GM23248 (cell line): ENCODE data around the gene BLTP2. TPM values are rescaled to one million over a fixed set of nuclear protein-coding genes. Genes with fewer than 3 reads are reported as not detected.

ENCODE experiments used
- DNase-seq: peaks from one replicate; pipeline ENCODE4 v3.0.0-alpha.2; 2015
- H2AFZ ChIP-seq: fragments of 200-600 bp; sonication (generic); 2 replicates; pipeline ENCODE4 v1.6.1; 2016; ENCODE audit warnings: antibody characterized with exemption
- H3F3A ChIP-seq: fragments of 200-600 bp; sonication (generic); 2 replicates; pipeline ENCODE4 v1.6.1; 2016; ENCODE audit warnings: mild to moderate bottlenecking, antibody characterized with exemption, mixed run types; ENCODE audit not compliant: insufficient read depth
- H3K27ac ChIP-seq: fragments of 200-600 bp; sonication (generic); 2 replicates; pipeline ENCODE4 v1.5.1; 2016; ENCODE audit warnings: mild to moderate bottlenecking
- H3K27me3 ChIP-seq: fragments of 200-600 bp; sonication (generic); replicated peaks from 2 replicates; pipeline ENCODE4 v1.6.1; 2016; ENCODE audit warnings: mild to moderate bottlenecking; ENCODE audit not compliant: insufficient read depth
- H3K36me3 ChIP-seq: fragments of 200-600 bp; sonication (generic); 2 replicates; pipeline ENCODE4 v1.6.1; 2016; ENCODE audit warnings: low read depth, mild to moderate bottlenecking
- H3K4me1 ChIP-seq: fragments of 200-600 bp; sonication (generic); 2 replicates; pipeline ENCODE4 v1.6.1; 2016; ENCODE audit warnings: mild to moderate bottlenecking; ENCODE audit not compliant: insufficient read depth
- H3K4me2 ChIP-seq: fragments of 200-600 bp; sonication (generic); one replicate; pipeline ENCODE4 v1.6.1; 2016; ENCODE audit warnings: mild to moderate bottlenecking; ENCODE audit not compliant: unreplicated experiment
- H3K4me3 ChIP-seq: fragments of 200-600 bp; sonication (generic); 2 replicates; pipeline ENCODE4 v1.5.1; 2016; ENCODE audit warnings: mild to moderate bottlenecking
- H3K79me2 ChIP-seq: fragments of 200-600 bp; sonication (generic); 2 replicates; pipeline ENCODE4 v1.6.1; 2016; ENCODE audit warnings: mild to moderate bottlenecking; ENCODE audit not compliant: insufficient read depth
- H3K9ac ChIP-seq: fragments of 200-600 bp; sonication (generic); 2 replicates; pipeline ENCODE4 v1.6.1; 2016; ENCODE audit warnings: mild to moderate bottlenecking
- H3K9me2 ChIP-seq: fragments of 200-600 bp; sonication (generic); 2 replicates; pipeline ENCODE4 v1.6.1; 2016; ENCODE audit warnings: mixed run types, mild to moderate bottlenecking, moderate library complexity; ENCODE audit not compliant: insufficient read depth
- H3K9me3 ChIP-seq: fragments of 200-600 bp; sonication (generic); one replicate; pipeline ENCODE4 v1.6.1; 2017; ENCODE audit warnings: low read depth
- H4K20me1 ChIP-seq: fragments of 200-600 bp; sonication (generic); 2 replicates; pipeline ENCODE4 v1.6.0; 2016; ENCODE audit not compliant: insufficient read depth
- EZH2 ChIP-seq: fragments of 200-600 bp; sonication (generic); IDR thresholded peaks from 2 replicates; pipeline ENCODE4 v1.6.1; 2018; ENCODE audit warnings: antibody characterized with exemption, mild to moderate bottlenecking; ENCODE audit not compliant: insufficient read depth, poor library complexity, severe bottlenecking
- EZH2phosphoT487 ChIP-seq: fragments of 200-600 bp; sonication (generic); IDR thresholded peaks from 2 replicates; pipeline ENCODE4 v1.6.1; 2018; ENCODE audit warnings: antibody characterized with exemption, moderate library complexity, mild to moderate bottlenecking, low read depth; ENCODE audit not compliant: insufficient read depth
- WGBS, 2 experiments: methylation state at CpG; one replicate each; pipeline ENCODE4 v1.1.6; 2015 to 2017; ENCODE audit warnings: low lambda C conversion rate in 2 of 2, low coverage in 1 of 2; ENCODE audit errors: missing lambda C conversion rate in 2 of 2; 5-methylcytosine and 5-hydroxymethylcytosine counted together
- in situ Hi-C: fragments of 300-500 bp; cut with MboI; formaldehyde crosslinking; loops from 2 replicates; pipeline ENCODE4 v1.15.0; 2020
- polyA plus RNA-seq: library from polyadenylated mRNA; unstranded; fragments of >200 nt; fragmentation: Nextera tagmentation; extraction: Ambion mirVana; gene quantifications from 2 replicates; pipeline ENCODE4 v1.2.1, GENCODE V29; 2016
- total RNA-seq: library from RNA; depleted of rRNA; stranded (reverse); fragments of >200 nt; shearing (Covaris generic); gene quantifications from 2 replicates; pipeline ENCODE4 v1.2.3, GENCODE V29; 2014

BLTP2 gene
- total and polyA plus RNA-seq, 2 experiments from 2014 or later: 49.8 to 145 TPM

DNA sequence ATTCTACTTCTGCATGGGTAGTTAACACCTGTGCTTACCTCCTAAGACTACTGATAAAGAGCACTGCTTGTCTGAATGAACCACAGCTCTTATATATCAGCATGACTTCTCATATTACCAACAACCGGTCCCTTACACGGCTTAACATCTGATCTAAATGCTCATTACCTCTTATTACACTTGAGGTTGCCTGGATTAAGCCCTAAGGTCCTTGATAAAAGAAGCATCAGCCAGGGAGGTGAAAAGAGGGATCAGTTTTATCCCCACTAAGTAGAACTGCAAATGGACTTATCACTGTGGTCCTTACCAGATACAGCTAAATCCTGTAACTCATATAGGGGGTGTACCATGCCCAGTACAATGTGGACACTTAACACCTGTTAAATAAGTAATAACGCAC is 22.8 kb downstream of the BLTP2 start:
- no peaks in the 10 kb centered on the region for H3K9me2 ChIP-seq
- TF ChIP-seq EZH2phosphoT487: no peak
- no peaks in the 10 kb centered on the region for H3K4me1 ChIP-seq
- peaks cover 73% of the 10 kb centered on the region for H3K36me3 ChIP-seq
- in situ Hi-C loops: no loop called here
- no peaks in the 10 kb centered on the region for H3K79me2 ChIP-seq
- H3K27ac ChIP-seq: no peak overlapping the region
- H3K9ac ChIP-seq: no peak overlapping the region
- no peak overlapping the region for H3K4me3 ChIP-seq
- no peak for DNase-seq
- no peaks in the 10 kb centered on the region for H3K9me3 ChIP-seq
- no peak overlapping the region for H2AFZ ChIP-seq
- 87% methylated on average over 3 of the region's 3 CpGs for WGBS, 2 experiments
- no peaks in the 10 kb centered on the region for H3K27me3 ChIP-seq
- H3K4me2 ChIP-seq: no peak overlapping the region
- no peaks in the 10 kb centered on the region for H4K20me1 ChIP-seq
- H3F3A ChIP-seq: peaks cover 4% of the 10 kb centered on the region; the same call in 1 of the 2 replicates

DNA sequence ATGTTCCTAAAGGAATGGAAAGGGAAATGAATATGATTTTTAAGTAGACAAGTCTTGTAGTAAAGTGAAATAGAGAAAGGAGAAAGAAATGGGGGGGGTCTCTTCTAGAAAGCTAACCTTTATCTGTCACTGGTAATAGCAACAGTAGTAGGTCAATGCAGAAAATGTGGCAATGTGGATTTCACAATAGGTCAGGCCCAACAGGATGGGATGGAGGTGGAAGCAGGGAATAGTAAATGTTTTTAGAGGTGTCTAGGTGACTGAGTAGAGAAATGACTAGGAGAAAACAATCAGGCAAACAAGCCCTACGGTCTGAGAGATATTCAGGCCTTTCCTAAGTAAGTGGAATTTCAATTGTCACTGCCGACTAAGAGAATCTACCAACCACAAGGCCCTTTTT is 24.9 kb downstream of the BLTP2 start:
- 92 to 98% methylated on average over 2 of the region's 2 CpGs for WGBS, 2 experiments
- Histone ChIP-seq H3K4me3 (no peak overlapping the region), H3K36me3 (peaks cover 93% of the 10 kb centered on the region), H2AFZ (no peak overlapping the region), H3K9me2 (no peaks in the 10 kb centered on the region), H3F3A (peaks cover 5% of the 10 kb centered on the region; the same call in 1 of the 2 replicates), H3K27me3 (no peaks in the 10 kb centered on the region), H3K27ac (no peak overlapping the region), H3K4me2 (no peak overlapping the region), H3K9me3 (no peaks in the 10 kb centered on the region), H4K20me1 (no peaks in the 10 kb centered on the region), H3K4me1 (no peaks in the 10 kb centered on the region), H3K9ac (no peak overlapping the region), H3K79me2 (no peaks in the 10 kb centered on the region)
- DNase-seq: no peak
- TF ChIP-seq EZH2: no peak
- TF ChIP-seq EZH2phosphoT487: no peak
- in situ Hi-C loops: no loop called here

DNA sequence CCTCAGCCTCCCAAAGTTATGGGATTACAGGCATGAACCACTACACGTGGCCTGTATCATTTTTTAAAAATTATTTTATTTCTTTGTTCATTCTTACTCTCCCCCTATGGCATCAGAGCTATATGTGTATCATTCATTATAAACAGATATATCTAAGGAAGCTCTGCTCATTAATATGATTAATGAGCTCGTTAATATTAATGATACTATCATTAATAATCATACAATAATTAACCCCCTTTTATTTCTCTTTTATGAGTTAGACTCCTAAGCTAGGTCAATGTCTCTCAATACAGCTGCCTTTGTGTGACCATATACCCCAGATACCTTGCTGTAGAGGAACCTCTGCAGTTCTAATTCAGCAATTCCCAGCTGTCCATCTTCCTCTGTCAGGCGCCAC is 26.5 kb downstream of the BLTP2 start:
- Histone ChIP-seq H3K79me2 (no peaks in the 10 kb centered on the region), H3K4me1 (no peaks in the 10 kb centered on the region), H3K4me2 (no peak overlapping the region), H3K36me3 (peaks cover 91% of the 10 kb centered on the region), H4K20me1 (no peaks in the 10 kb centered on the region), H3K27ac (no peak overlapping the region), H3K9me3 (no peaks in the 10 kb centered on the region), H2AFZ (no peak overlapping the region), H3F3A (peaks cover 5% of the 10 kb centered on the region; the same call in 1 of the 2 replicates), H3K9me2 (no peaks in the 10 kb centered on the region), H3K27me3 (no peaks in the 10 kb centered on the region), H3K9ac (no peak overlapping the region), H3K4me3 (no peak overlapping the region)
- in situ Hi-C loops: no loop called here
- no peak for TF ChIP-seq EZH2
- no peak for TF ChIP-seq EZH2phosphoT487
- no peak for DNase-seq
- WGBS, 2 experiments: 99% methylated on average over 3 of the region's 3 CpGs

DNA sequence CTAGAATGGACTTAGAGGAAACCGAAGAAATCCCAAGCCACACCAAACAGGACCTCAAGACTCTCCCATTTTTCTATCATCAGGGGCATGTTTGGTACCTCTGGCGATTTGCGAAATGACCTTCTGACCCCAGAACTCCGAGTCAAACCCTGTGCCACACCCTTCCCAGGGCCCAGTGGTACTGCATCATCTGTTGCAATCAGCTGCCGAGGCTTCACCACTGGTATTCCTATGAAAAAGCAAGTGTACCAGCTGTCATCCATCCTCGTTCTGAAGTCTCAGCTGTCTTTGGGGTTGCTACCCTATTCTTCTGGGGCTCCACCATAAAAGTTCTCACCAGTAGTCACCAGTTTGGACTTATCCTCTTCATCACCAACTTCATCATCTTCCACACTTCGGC is 28.7 kb downstream of the BLTP2 start:
- Histone ChIP-seq H2AFZ (no peak overlapping the region), H3F3A (peaks cover 5% of the 10 kb centered on the region; the same call in 1 of the 2 replicates), H3K27me3 (no peaks in the 10 kb centered on the region), H3K79me2 (no peaks in the 10 kb centered on the region), H3K9me2 (no peaks in the 10 kb centered on the region), H3K9me3 (no peaks in the 10 kb centered on the region), H3K4me3 (no peak overlapping the region), H4K20me1 (no peaks in the 10 kb centered on the region), H3K9ac (no peak overlapping the region), H3K27ac (no peak overlapping the region), H3K4me1 (no peaks in the 10 kb centered on the region), H3K36me3 (peaks cover 69% of the 10 kb centered on the region), H3K4me2 (no peak overlapping the region)
- no peak for TF ChIP-seq EZH2
- TF ChIP-seq EZH2phosphoT487: no peak
- in situ Hi-C loops: no loop called here
- DNase-seq: no peak
- WGBS, 2 experiments: 85% methylated on average over 7 of the region's 7 CpGs

DNA sequence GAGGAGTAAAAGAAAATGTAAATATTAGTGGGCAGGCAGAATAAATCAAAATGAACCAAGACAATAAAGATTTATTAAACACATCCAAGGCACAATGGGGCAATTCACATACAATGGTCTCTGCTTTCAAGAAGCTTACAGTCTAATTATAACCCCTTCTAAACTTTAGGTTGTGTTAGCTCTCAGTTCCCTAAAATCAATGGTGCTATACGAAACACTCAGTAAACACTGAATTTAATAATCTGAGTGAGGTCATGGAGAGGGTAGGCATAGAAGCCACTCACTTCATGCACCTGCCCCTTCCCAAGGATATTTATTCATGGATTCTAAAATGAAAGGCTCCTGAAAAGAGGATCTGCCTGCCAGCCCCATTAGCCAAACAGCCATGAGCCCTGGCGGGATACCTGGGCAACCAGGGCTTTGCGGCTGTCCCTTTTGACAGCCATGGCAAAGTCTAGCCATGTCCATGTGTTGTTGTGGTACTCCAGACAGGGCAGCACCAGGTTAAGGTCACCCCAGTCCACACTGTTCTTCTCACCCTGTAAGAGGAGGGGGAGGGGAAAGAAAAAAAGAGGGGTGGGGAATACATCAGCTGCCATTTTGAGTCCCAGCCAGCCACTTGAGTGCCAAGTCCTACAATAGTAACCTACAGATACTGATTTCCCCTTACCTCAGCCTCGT is 29.6 kb downstream of the BLTP2 start:
- in situ Hi-C loops: no loop called here
- H3K9ac ChIP-seq: no peak overlapping the region
- peaks cover 5% of the 10 kb centered on the region; the same call in 1 of the 2 replicates for H3F3A ChIP-seq
- H3K4me1 ChIP-seq: no peaks in the 10 kb centered on the region
- TF ChIP-seq EZH2 (no peak), EZH2phosphoT487 (no peak)
- H3K9me3 ChIP-seq: no peaks in the 10 kb centered on the region
- no peaks in the 10 kb centered on the region for H3K27me3 ChIP-seq
- H3K9me2 ChIP-seq: no peaks in the 10 kb centered on the region
- H3K4me3 ChIP-seq: no peak overlapping the region
- no peaks in the 10 kb centered on the region for H4K20me1 ChIP-seq
- no peaks in the 10 kb centered on the region for H3K79me2 ChIP-seq
- no peak for DNase-seq
- no peak overlapping the region for H3K27ac ChIP-seq
- H2AFZ ChIP-seq: no peak overlapping the region
- no peak overlapping the region for H3K4me2 ChIP-seq
- WGBS, 2 experiments: 93 to 95% methylated on average over 4 of the region's 4 CpGs
- H3K36me3 ChIP-seq: peaks cover 60% of the 10 kb centered on the region
